Right ventricle myocardium inferior (tissue), 1 donor: ENCODE data around the gene TACO1. TPM values are rescaled to one million over a fixed set of nuclear protein-coding genes. Genes with fewer than 3 reads are reported as not detected.

Experiments used
- total RNA-seq: library from RNA; stranded (reverse); fragmentation: NEBNext Ultra II Directional; extraction: Animal tissue kit (Norgen Biotek cat#: 25700); gene quantifications from one replicate; pipeline ENCODE4 v1.2.1, GENCODE V29; 2021
- donor health status: DM: no; HTN: yes; CAD: no; lungs with severe emphysema.

Gene TACO1
- total RNA-seq, 1 donor from 2014 or later, result 41.5 TPM

Other genes with a start within 250 kb of the TACO1 start
- gene CYB561, start 154.6 kb upstream of the TACO1 start, total RNA-seq, result 15.5 TPM
- 4.8 TPM for gene ACE, start 123.8 kb upstream of the TACO1 start, total RNA-seq
- not detected for gene KCNH6, start 77.5 kb upstream of the TACO1 start, total RNA-seq
- 36.8 TPM for gene DCAF7, start 50.4 kb upstream of the TACO1 start, total RNA-seq
- gene MAP3K3, start 21.5 kb downstream of the TACO1 start, total RNA-seq, result 38.4 TPM
- 3.4 TPM for gene LIMD2, start 99.2 kb downstream of the TACO1 start, total RNA-seq
- gene STRADA, start 140.9 kb downstream of the TACO1 start, total RNA-seq, result 13.3 TPM
- 90.5 TPM for gene CCDC47, start 172.7 kb downstream of the TACO1 start, total RNA-seq
- 45.9 TPM for gene DDX42, start 173.3 kb downstream of the TACO1 start, total RNA-seq
- gene PSMC5, start 226.5 kb downstream of the TACO1 start, total RNA-seq, result 145 TPM
- 34.2 TPM for gene FTSJ3, start 226.8 kb downstream of the TACO1 start, total RNA-seq
- 29.2 TPM for gene SMARCD2, start 241.8 kb downstream of the TACO1 start, total RNA-seq